Heart right ventricle (tissue), 16 donors: ENCODE results near the gene DENND10. TPM values are rescaled to one million over a fixed set of nuclear protein-coding genes. Genes with fewer than 3 reads are reported as not detected.

ENCODE experiments used
- ATAC-seq, 8 donors: fragments of 200-7000 bp; cut with Tn5 transposase; one replicate each; pipeline ENCODE4 v1.9.1; 2020; ENCODE audit warnings: mild to moderate bottlenecking in 8 of 8, moderate library complexity in 8 of 8, moderate number of reproducible peaks in 1 of 8
- DNase-seq, 2 donors: peaks; one replicate each; pipeline ENCODE4 v3.0.0-alpha.2; 2020
- H3K27ac ChIP-seq, 10 donors: fragments of 200-600 bp; sonication (generic) in 2 of 10; one replicate each; pipeline versions ENCODE4 v1.5.0 to v1.8.0; 2020 to 2022; ENCODE audit warnings: mild to moderate bottlenecking in 3 of 10
- H3K27me3 ChIP-seq, 7 donors: fragments of 200-600 bp; one replicate each; pipeline ENCODE4 v1.8.0; 2021 to 2022; ENCODE audit warnings: mild to moderate bottlenecking in 2 of 7
- H3K36me3 ChIP-seq, 9 donors: fragments of 200-600 bp; sonication (generic) in 1 of 9; one replicate each; pipeline versions ENCODE4 v1.5.0 to v1.8.0; 2020 to 2022; ENCODE audit warnings: mild to moderate bottlenecking in 2 of 9
- H3K4me1 ChIP-seq, 9 donors: fragments of 200-600 bp; sonication (generic) in 1 of 9; one replicate each; pipeline versions ENCODE4 v1.5.0 to v1.8.0; 2020 to 2022; ENCODE audit warnings: mild to moderate bottlenecking in 4 of 9
- H3K4me3 ChIP-seq, 10 donors: fragments of 200-600 bp; sonication (generic) in 2 of 10; one replicate each; pipeline versions ENCODE4 v1.5.0 to v1.8.0; 2020 to 2022; ENCODE audit warnings: mild to moderate bottlenecking in 7 of 10, moderate library complexity in 2 of 10
- H3K9me3 ChIP-seq, 11 donors: fragments of 200-600 bp in 10 of 11; sonication (generic) in 2 of 11; one replicate each; pipeline versions ENCODE4 v1.5.0 to v1.8.0; 2013 to 2022; ENCODE audit warnings: mild to moderate bottlenecking in 2 of 11, control low read depth in 1 of 11, moderate library complexity in 1 of 11
- CTCF ChIP-seq, 9 donors: fragments of 200-600 bp; sonication (generic) in 2 of 9; IDR thresholded peaks; one replicate each; pipeline versions ENCODE4 v1.5.0 to v1.8.0; 2021 to 2022; ENCODE audit warnings: antibody characterized with exemption in 9 of 9, mild to moderate bottlenecking in 5 of 9, moderate library complexity in 1 of 9
- WGBS, 2 donors: extraction: QIAGEN DNeasy Blood & Tissue Kit; methylation state at CpG; one replicate each; pipeline ENCODE4 v1.1.7; 2013; ENCODE audit warnings: inconsistent platforms in 1 of 2; 5-methylcytosine and 5-hydroxymethylcytosine counted together
- intact Hi-C, 10 donors: fragments of 100-400 bp; cut with DNase I; formaldehyde crosslinking; loops; one replicate each; pipeline versions ENCODE4 v1.11.1 to v1.14.2; 2022
- polyA plus RNA-seq, 2 donors: library from polyadenylated mRNA; stranded (reverse); fragments of 200-250 nt; gene quantifications; one replicate each; pipeline ENCODE4 v1.2.3, GENCODE V29; 2013
- total RNA-seq, 10 donors: library from RNA; stranded (reverse); fragmentation: NEBNext Ultra II Directional in 3 of 10; extraction: Animal tissue kit (Norgen Biotek cat#: 25700) in 3 of 10; gene quantifications; one replicate each; pipeline versions ENCODE4 v1.2.1 to v1.2.4, GENCODE V29; 2021 to 2023
- donor health status: Arrhythmogenic right ventricular cardiomyopathy.
- donor health status: ischemic (EF 13 %, LVEDD 7.1; RV severe dilation, severe dysfunction).
- donor health status: healthy with polysubstance abuse.
- donor health status: DM: no; HTN: yes; CAD: no.
- donor health status: DM: no; HTN: no; CAD: no.
- donor health status: ischemic (EF 25% LVEDD 6.9; RV normal size, moderate dysfunction).
- donor health status: ischemic (EF 25% LVEDD 5.7; RV mildly dilated, moderate dysfunction).
- donor health status: healthy.
- donor health status: DM: yes; HTN: yes; CAD: no.
- donor health status: Ischemic cardiomyopathy.
- donor health status: ischemic (EF 35%, LVEDD 5.7; RV mildly dilated, moderate dysfunction).
- donor health status: nonischemic (EF 11% LVEDD 7.7; RV severe dilation, severe dysfunction).
- donor health status: DM: yes; HTN: yes; CAD: no.
- donor health status: PGD.
- donor health status: ischemic (EF 29% LVEDD 5.4; RV normal size, mild dysfunction).
- donor health status: nonischemic (EF 23%, LVEDD 6.1; RV moderate dilation, normal function).

DENND10 gene
- total and polyA plus RNA-seq, 12 donors: 10.7 to 28.4 (median 21.9) TPM

GRCh38 chr10:119183664-119184412 is 79.9 kb downstream of the DENND10 start:
- no peaks in the 10 kb centered on the region for H3K27me3 ChIP-seq
- TF ChIP-seq CTCF (IDR thresholded peaks at IDR 0.05): no peak
- H3K4me1 ChIP-seq: peaks cover 0 to 8% (median 6%) of the 10 kb centered on the region in 9 donors
- no peaks in the 10 kb centered on the region for H3K36me3 ChIP-seq
- no peaks in the 10 kb centered on the region for H3K9me3 ChIP-seq
- intact Hi-C loops: no loop called here
- DNase-seq (no peak), ATAC-seq (no peak)
- no peak overlapping the region for H3K27ac ChIP-seq
- 90 to 93% methylated on average over 9 of the region's 9 CpGs for WGBS, 2 donors
- H3K4me3 ChIP-seq: no peak overlapping the region

Other genes starting within 250 kb of the DENND10 start
- 10 to 100 TPM in 3 of 10 donors, 1 to 10 TPM in 7; 3.9 to 12.6 (median 7.3) TPM for gene NANOS1, start 74.4 kb upstream of the DENND10 start, total RNA-seq
- 10 to 100 TPM in 1 of 2 donors, 1 to 10 TPM in 1; 2.9 to 26.1 TPM for gene NANOS1, start 74.4 kb upstream of the DENND10 start, polyA plus RNA-seq
- gene EIF3A, start 23.3 kb upstream of the DENND10 start, total RNA-seq: 100 to 1,000 TPM in 9 of 10 donors, 10 to 100 TPM in 1; 94.8 to 139 (median 126) TPM
- gene EIF3A, start 23.3 kb upstream of the DENND10 start, polyA plus RNA-seq: 10 to 100 TPM; 46.9 to 47.3 TPM
- gene SFXN4, start 61.6 kb downstream of the DENND10 start, total RNA-seq: 10 to 100 TPM; 32.3 to 53.1 (median 43.3) TPM
- 10 to 100 TPM; 65.6 to 95.2 TPM for gene SFXN4, start 61.6 kb downstream of the DENND10 start, polyA plus RNA-seq
- gene PRDX3, start 74.7 kb downstream of the DENND10 start, total RNA-seq: 100 to 1,000 TPM; 217 to 323 (median 286) TPM
- 100 to 1,000 TPM in 1 of 2 donors, 10 to 100 TPM in 1; 75.4 to 185 TPM for gene PRDX3, start 74.7 kb downstream of the DENND10 start, polyA plus RNA-seq
- 10 to 100 TPM; 11.8 to 80.5 (median 32.5) TPM for gene GRK5, start 103.5 kb downstream of the DENND10 start, total RNA-seq
- gene GRK5, start 103.5 kb downstream of the DENND10 start, polyA plus RNA-seq: 10 to 100 TPM; 19.4 to 20.2 TPM